A549 (cell line): ENCODE results near the gene ADH1C. TPM values are rescaled to one million over a fixed set of nuclear protein-coding genes. Genes with fewer than 3 reads are reported as not detected.

Source experiments
- ATAC-seq, 2 experiments: fragments of 200-7000 bp in 1 of 2; fragments of >200 bp in 1 of 2; cut with Nextera tagmentation in 1 of 2; cut with Tn5 transposase in 1 of 2; 3 replicates each; pipeline versions ENCODE4 v1.8.0 to v1.9.1; 2018 to 2020; ENCODE audit warnings: mild to moderate bottlenecking in 1 of 2, moderate library complexity in 1 of 2
- CTCF ChIA-PET: fragments of 300-600 bp; sonication (Branson Sonifier 250); formaldehyde crosslinking; extraction: SDS; loops from one replicate; lab custom pipeline; 2021; ENCODE audit warnings: antibody characterized with exemption, inconsistent platforms; lab: Yijun Ruan, JAX
- POLR2A ChIA-PET: fragments of 350-600 bp; formaldehyde crosslinking; extraction: SDS; loops from one replicate; lab custom pipeline; 2021; ENCODE audit warnings: antibody characterized with exemption, inconsistent platforms; lab: Yijun Ruan, JAX
- DNase-seq, 2 experiments: peaks; one replicate each; pipeline versions ENCODE4 v3.0.0 to v3.0.0-alpha.2; 2011 to 2016; ENCODE audit warnings: low read depth in 1 of 2, low spot score in 1 of 2
- FAIRE-seq: peaks from 2 replicates; lab custom pipeline; 2011; peaks lifted over from hg19 to GRCh38; lab: Jason Lieb, UNC
- H3K27ac ChIP-seq, 2 experiments: fragments of >200 bp; sonication (Bioruptor Twin); formaldehyde crosslinking; 3 replicates each; pipeline ENCODE4 v1.5.1; 2016 to 2017
- H3K4me1 ChIP-seq: fragments of >200 bp; sonication (Bioruptor Twin); formaldehyde crosslinking; 3 replicates; pipeline ENCODE4 v1.6.1; 2016
- H3K4me2 ChIP-seq: fragments of >200 bp; sonication (Bioruptor Twin); formaldehyde crosslinking; 3 replicates; pipeline ENCODE4 v1.6.1; 2016
- H3K4me3 ChIP-seq: fragments of >200 bp; sonication (Bioruptor Twin); formaldehyde crosslinking; 3 replicates; pipeline ENCODE4 v1.5.1; 2016
- H3K9me3 ChIP-seq: fragments of >200 bp; sonication (Bioruptor Twin); formaldehyde crosslinking; 3 replicates; pipeline ENCODE4 v1.6.1; 2016
- BHLHE40 ChIP-seq: IDR thresholded peaks from 2 replicates; pipeline ENCODE4 v1.6.1; 2012; ENCODE audit warnings: low read depth, low read length, inconsistent platforms
- CHD4 ChIP-seq: fragments of 200-600 bp; sonication (generic); IDR thresholded peaks from 2 replicates; pipeline ENCODE4 v1.6.1; 2016; ENCODE audit warnings: antibody characterized with exemption, mild to moderate bottlenecking, borderline replicate concordance
- EP300 ChIP-seq, 2 experiments: fragments of >200 bp; sonication (Bioruptor Twin); formaldehyde crosslinking; IDR thresholded peaks; 2 replicates in 1 of 2; 3 replicates in 1 of 2; pipeline ENCODE4 v1.6.1; 2016 to 2017
- FOSB ChIP-seq: fragments of 250-450 bp; sonication (Bioruptor Pico); IDR thresholded peaks from 2 replicates; pipeline ENCODE4 v1.5.0; 2020; ENCODE audit warnings: mild to moderate bottlenecking, moderate library complexity
- FOXS1 ChIP-seq: fragments of 250-450 bp; sonication (Bioruptor Pico); IDR thresholded peaks from 2 replicates; pipeline ENCODE4 v1.5.0; 2020; ENCODE audit warnings: mild to moderate bottlenecking, moderate library complexity
- GATA3 ChIP-seq: IDR thresholded peaks from 2 replicates; pipeline ENCODE4 v1.6.1; 2012; ENCODE audit warnings: borderline replicate concordance
- POLR2A ChIP-seq: IDR thresholded peaks from 2 replicates; pipeline ENCODE4 v1.6.1; 2012; ENCODE audit warnings: mild to moderate bottlenecking, low read length
- RAD21 ChIP-seq, 2 experiments: fragments of >200 bp in 1 of 2; sonication (Bioruptor Twin) in 1 of 2; formaldehyde crosslinking in 1 of 2; IDR thresholded peaks in 1 of 2; conservative IDR thresholded peaks in 1 of 2; 2 replicates in 1 of 2; 3 replicates in 1 of 2; pipeline ENCODE4 v1.6.1; 2012 to 2018; ENCODE audit warnings: inconsistent platforms in 1 of 2
- RARB ChIP-seq: fragments of 250-450 bp; sonication (Bioruptor Pico); IDR thresholded peaks from 2 replicates; pipeline ENCODE4 v1.8.0; 2021; ENCODE audit warnings: mild to moderate bottlenecking, moderate library complexity
- SREBF2 ChIP-seq: fragments of 450-650 bp; IDR thresholded peaks from 2 replicates; pipeline ENCODE4 v1.6.1; 2014; ENCODE audit warnings: mild to moderate bottlenecking, moderate library complexity
- TFCP2L1 ChIP-seq: fragments of 250-450 bp; sonication (Bioruptor Pico); IDR thresholded peaks from 2 replicates; pipeline ENCODE4 v1.5.0; 2021; ENCODE audit warnings: mild to moderate bottlenecking
- ZFP36 ChIP-seq: fragments of 450-650 bp; IDR thresholded peaks from 2 replicates; pipeline ENCODE4 v1.6.1; 2014; ENCODE audit warnings: borderline replicate concordance; ENCODE audit not compliant: partially characterized antibody
- ZSCAN20 ChIP-seq: fragments of 250-450 bp; sonication (Bioruptor Pico); IDR thresholded peaks from 2 replicates; pipeline ENCODE4 v1.8.0; 2022; ENCODE audit warnings: mild to moderate bottlenecking, moderate library complexity
- WGBS: methylation state at CpG from one replicate; pipeline ENCODE4 v1.1.6; 2017; ENCODE audit errors: missing lambda C conversion rate; 5-methylcytosine and 5-hydroxymethylcytosine counted together
- polyA plus RNA-seq, 4 experiments: library from polyadenylated mRNA; depleted of rRNA in 3 of 4; stranded (reverse); fragments of >200 nt; fragmentation: RNase III in 1 of 4; extraction: RNeasy Plus Mini Kit Qiagen cat#74134 plus additional on column Dnase treatment in 1 of 4; gene quantifications; 2 replicates in 3 of 4; 3 replicates in 1 of 4; pipeline ENCODE4 v1.2.3, GENCODE V29; 2011 to 2017
- TF ChIP-seq, protein P1 (sequence below): IDR thresholded peaks from 2 replicates; pipeline ENCODE4 v1.6.1; 2012; ENCODE audit warnings: low read depth, borderline replicate concordance
- TF ChIP-seq, protein P2 (sequence below): IDR thresholded peaks from 2 replicates; pipeline ENCODE4 v1.6.1; 2012
- TF ChIP-seq, protein P3 (sequence below): fragments of >200 bp; sonication (Bioruptor Twin); formaldehyde crosslinking; IDR thresholded peaks from 3 replicates; pipeline ENCODE4 v1.5.1; 2016
- TF ChIP-seq, protein P4 (sequence below): fragments of 450-650 bp; IDR thresholded peaks from 2 replicates; pipeline ENCODE4 v1.6.1; 2014; ENCODE audit warnings: antibody characterized with exemption
- TF ChIP-seq, protein P5 (sequence below): IDR thresholded peaks from 2 replicates; pipeline ENCODE4 v1.6.1; 2012
- TF ChIP-seq, protein P6 (sequence below): fragments of >200 bp; sonication (Bioruptor Twin); formaldehyde crosslinking; IDR thresholded peaks from 3 replicates; pipeline ENCODE4 v1.6.1; 2016

The ADH1C gene
- polyA plus RNA-seq, 2 of the 4 experiments (the other 2 are of a cell fraction): not detected

DNA sequence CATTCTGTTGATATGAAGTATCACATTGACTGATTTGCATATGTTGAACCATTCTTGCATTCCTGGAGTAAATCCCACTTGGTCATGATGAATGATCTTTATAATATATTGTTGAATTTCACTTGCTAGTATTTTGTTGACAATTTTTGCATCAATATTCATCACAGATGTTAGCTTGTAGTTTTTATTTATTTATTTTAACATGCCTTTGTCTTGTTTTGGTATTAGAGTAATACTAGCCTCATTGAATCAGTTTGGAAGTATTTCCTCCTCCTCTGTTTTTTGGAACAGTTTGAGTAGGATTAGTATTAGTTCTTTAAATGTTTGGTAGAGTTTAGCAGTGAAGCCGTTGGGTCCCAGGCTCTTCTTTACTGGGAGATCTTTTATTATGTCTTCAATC is 13.9 kb upstream of the ADH1C start:
- H3K4me3 ChIP-seq: no peak overlapping the region
- CTCF ChIA-PET: no interaction called here
- ATAC-seq (no peak), FAIRE-seq (no peak)
- no peaks in the 10 kb centered on the region for H3K9me3 ChIP-seq
- H3K4me1 ChIP-seq: no peaks in the 10 kb centered on the region
- TF ChIP-seq, protein P1, sequence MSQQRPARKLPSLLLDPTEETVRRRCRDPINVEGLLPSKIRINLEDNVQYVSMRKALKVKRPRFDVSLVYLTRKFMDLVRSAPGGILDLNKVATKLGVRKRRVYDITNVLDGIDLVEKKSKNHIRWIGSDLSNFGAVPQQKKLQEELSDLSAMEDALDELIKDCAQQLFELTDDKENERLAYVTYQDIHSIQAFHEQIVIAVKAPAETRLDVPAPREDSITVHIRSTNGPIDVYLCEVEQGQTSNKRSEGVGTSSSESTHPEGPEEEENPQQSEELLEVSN: no peak
- TF ChIP-seq TFCP2L1 (CRISPR knock-in tag): no peak
- no peak for TF ChIP-seq GATA3
- TF ChIP-seq, protein P2, sequence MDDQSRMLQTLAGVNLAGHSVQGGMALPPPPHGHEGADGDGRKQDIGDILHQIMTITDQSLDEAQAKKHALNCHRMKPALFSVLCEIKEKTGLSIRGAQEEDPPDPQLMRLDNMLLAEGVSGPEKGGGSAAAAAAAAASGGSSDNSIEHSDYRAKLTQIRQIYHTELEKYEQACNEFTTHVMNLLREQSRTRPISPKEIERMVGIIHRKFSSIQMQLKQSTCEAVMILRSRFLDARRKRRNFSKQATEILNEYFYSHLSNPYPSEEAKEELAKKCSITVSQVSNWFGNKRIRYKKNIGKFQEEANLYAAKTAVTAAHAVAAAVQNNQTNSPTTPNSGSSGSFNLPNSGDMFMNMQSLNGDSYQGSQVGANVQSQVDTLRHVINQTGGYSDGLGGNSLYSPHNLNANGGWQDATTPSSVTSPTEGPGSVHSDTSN: no peak
- no peak for TF ChIP-seq ZSCAN20
- TF ChIP-seq RAD21 (conservative IDR thresholded peaks at IDR 0.05 in 1 of 2, IDR thresholded peaks at IDR 0.05 in 1 of 2): no peak
- no peak for TF ChIP-seq EP300 (IDR thresholded peaks at IDR 0.05)
- TF ChIP-seq, protein P3, sequence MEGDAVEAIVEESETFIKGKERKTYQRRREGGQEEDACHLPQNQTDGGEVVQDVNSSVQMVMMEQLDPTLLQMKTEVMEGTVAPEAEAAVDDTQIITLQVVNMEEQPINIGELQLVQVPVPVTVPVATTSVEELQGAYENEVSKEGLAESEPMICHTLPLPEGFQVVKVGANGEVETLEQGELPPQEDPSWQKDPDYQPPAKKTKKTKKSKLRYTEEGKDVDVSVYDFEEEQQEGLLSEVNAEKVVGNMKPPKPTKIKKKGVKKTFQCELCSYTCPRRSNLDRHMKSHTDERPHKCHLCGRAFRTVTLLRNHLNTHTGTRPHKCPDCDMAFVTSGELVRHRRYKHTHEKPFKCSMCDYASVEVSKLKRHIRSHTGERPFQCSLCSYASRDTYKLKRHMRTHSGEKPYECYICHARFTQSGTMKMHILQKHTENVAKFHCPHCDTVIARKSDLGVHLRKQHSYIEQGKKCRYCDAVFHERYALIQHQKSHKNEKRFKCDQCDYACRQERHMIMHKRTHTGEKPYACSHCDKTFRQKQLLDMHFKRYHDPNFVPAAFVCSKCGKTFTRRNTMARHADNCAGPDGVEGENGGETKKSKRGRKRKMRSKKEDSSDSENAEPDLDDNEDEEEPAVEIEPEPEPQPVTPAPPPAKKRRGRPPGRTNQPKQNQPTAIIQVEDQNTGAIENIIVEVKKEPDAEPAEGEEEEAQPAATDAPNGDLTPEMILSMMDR: no peak
- TF ChIP-seq, protein P4, sequence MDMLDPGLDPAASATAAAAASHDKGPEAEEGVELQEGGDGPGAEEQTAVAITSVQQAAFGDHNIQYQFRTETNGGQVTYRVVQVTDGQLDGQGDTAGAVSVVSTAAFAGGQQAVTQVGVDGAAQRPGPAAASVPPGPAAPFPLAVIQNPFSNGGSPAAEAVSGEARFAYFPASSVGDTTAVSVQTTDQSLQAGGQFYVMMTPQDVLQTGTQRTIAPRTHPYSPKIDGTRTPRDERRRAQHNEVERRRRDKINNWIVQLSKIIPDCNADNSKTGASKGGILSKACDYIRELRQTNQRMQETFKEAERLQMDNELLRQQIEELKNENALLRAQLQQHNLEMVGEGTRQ: no peak
- no peak for TF ChIP-seq FOSB
- TF ChIP-seq, all 56 proteins: peak for 0
- 18% methylated on average over 1 of the region's 1 CpG for WGBS
- POLR2A ChIA-PET: no interaction called here
- DNase-seq: no peak
- H3K27ac ChIP-seq: no peak overlapping the region
- no peak overlapping the region for H3K4me2 ChIP-seq

DNA sequence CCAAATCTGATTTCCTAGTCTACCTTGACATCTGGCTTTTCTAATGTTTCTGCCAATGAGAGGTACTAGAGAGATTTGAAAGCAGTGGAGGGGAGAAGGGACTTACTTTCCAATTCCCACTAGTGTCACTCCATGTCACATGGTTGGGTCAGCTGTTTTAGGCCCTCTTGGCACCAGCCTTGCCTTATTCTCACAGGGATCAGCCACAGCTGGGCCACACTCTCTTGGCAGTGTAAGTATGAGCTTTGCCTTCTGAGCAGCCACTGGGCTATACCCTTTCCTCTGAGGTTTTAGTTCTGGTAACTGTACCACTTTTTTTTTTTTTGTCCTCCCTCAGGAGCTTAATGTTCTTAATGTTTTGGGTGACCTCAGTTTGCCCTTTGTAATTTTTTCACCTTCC is 10.2 kb upstream of the ADH1C start:
- no peak overlapping the region for H3K27ac ChIP-seq
- ChIA-PET CTCF (no interaction called here), POLR2A (no interaction called here)
- no peaks in the 10 kb centered on the region for H3K9me3 ChIP-seq
- ATAC-seq (no peak), DNase-seq (no peak), FAIRE-seq (no peak)
- TF ChIP-seq, protein P5, sequence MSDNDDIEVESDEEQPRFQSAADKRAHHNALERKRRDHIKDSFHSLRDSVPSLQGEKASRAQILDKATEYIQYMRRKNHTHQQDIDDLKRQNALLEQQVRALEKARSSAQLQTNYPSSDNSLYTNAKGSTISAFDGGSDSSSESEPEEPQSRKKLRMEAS: no peak
- no peak for TF ChIP-seq RAD21 (conservative IDR thresholded peaks at IDR 0.05 in 1 of 2, IDR thresholded peaks at IDR 0.05 in 1 of 2)
- no peak for TF ChIP-seq SREBF2
- no peak for TF ChIP-seq BHLHE40
- TF ChIP-seq, protein P6, sequence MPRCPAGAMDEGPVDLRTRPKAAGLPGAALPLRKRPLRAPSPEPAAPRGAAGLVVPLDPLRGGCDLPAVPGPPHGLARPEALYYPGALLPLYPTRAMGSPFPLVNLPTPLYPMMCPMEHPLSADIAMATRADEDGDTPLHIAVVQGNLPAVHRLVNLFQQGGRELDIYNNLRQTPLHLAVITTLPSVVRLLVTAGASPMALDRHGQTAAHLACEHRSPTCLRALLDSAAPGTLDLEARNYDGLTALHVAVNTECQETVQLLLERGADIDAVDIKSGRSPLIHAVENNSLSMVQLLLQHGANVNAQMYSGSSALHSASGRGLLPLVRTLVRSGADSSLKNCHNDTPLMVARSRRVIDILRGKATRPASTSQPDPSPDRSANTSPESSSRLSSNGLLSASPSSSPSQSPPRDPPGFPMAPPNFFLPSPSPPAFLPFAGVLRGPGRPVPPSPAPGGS: no peak
- no peak for TF ChIP-seq ZFP36
- H3K4me1 ChIP-seq: no peaks in the 10 kb centered on the region
- H3K4me2 ChIP-seq: no peak overlapping the region
- no peak overlapping the region for H3K4me3 ChIP-seq

DNA sequence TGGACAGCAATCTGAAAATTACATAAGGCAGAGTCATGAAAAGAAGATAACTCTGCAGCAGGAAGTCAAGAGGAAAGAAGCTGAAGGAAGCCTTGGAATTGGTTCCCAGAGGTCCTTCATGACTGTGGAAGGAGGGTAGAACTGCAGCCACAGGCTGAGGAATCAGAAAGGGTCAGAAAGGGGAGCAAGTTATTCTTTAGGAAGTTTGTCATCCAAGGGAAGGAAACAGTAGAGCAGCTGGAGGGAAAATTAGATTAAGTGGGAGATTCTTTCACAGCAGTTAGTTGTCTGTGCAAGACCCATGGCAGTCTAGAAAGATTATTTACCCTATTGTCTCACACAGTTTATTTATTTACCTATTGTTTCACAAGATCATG is 9.3 kb upstream of the ADH1C start:
- POLR2A ChIA-PET: no interaction called here
- CTCF ChIA-PET: no interaction called here
- FAIRE-seq: no peak

More for the DNA sequence above, 9.3 kb upstream of the ADH1C start:
- TF ChIP-seq RARB (CRISPR knock-in tag) (no peak), CHD4 (no peak), FOXS1 (no peak), POLR2A (no peak)
- Histone ChIP-seq H3K4me3 (no peak overlapping the region), H3K9me3 (no peaks in the 10 kb centered on the region), H3K4me1 (no peaks in the 10 kb centered on the region), H3K4me2 (no peak overlapping the region), H3K27ac (no peak overlapping the region)
- ATAC-seq: no peak
- DNase-seq: no peak
